GM19239 (cell line): ENCODE results near the gene MRPS24.

Experiments
- DNase-seq: peaks from one replicate; pipeline ENCODE4 v3.0.0; 2011; ENCODE audit warnings: low spot score; ENCODE audit not compliant: insufficient read length
- FAIRE-seq: peaks from 2 replicates; lab custom pipeline; 2011; peaks lifted over from hg19 to GRCh38; lab: Jason Lieb, UNC

Gene MRPS24

GRCh38 chr7:43878867-43879266 is 9.6 kb upstream of the MRPS24 start:
- DNase-seq = no peak
- no peak for FAIRE-seq

- FAIRE-seq = no peak
Observed at GRCh38 chr7:43877968-43878864, 8.9 kb upstream of the MRPS24 start.

GRCh38 chr7:43876976-43877745 is 7.8 kb upstream of the MRPS24 start:
- DNase-seq = no peak
- FAIRE-seq = no peak

More at GRCh38 chr7:43877968-43878864, 8.9 kb upstream of the MRPS24 start:
- no peak for DNase-seq

- no peak for FAIRE-seq
- DNase-seq = no peak
Observed at GRCh38 chr7:43876241-43876640, 6.9 kb upstream of the MRPS24 start.

- FAIRE-seq = no peak
- no peak for DNase-seq
Observed at GRCh38 chr7:43873300-43873699, 4.0 kb upstream of the MRPS24 start.

GRCh38 chr7:43872406-43873110 is 3.2 kb upstream of the MRPS24 start:
- no peak for FAIRE-seq

GRCh38 chr7:43871064-43871463 is 1.7 kb upstream of the MRPS24 start:
- DNase-seq (no peak), FAIRE-seq (no peak)

More at GRCh38 chr7:43872406-43873110, 3.2 kb upstream of the MRPS24 start:
- no peak for DNase-seq

- DNase-seq (no peak), FAIRE-seq (no peak)
Observed at GRCh38 chr7:43870316-43870715, 999 bp upstream of the MRPS24 start.

- DNase-seq (no peak), FAIRE-seq (no peak)
Observed at GRCh38 chr7:43869867-43870240, 537 bp upstream of the MRPS24 start.

GRCh38 chr7:43868681-43869005 is 674 bp downstream of the MRPS24 start:
- FAIRE-seq (no peak), DNase-seq (no peak)

- peak; percentile 26 for FAIRE-seq
- no peak for DNase-seq
Observed at GRCh38 chr7:43868181-43868580, 1.1 kb downstream of the MRPS24 start.

- no peak for DNase-seq
- FAIRE-seq = no peak
Observed at GRCh38 chr7:43865277-43865676, 4.0 kb downstream of the MRPS24 start.

- no peak for DNase-seq
- FAIRE-seq = no peak
Observed at GRCh38 chr7:43864126-43864525, 5.2 kb downstream of the MRPS24 start.

- DNase-seq (no peak), FAIRE-seq (no peak)
Observed at GRCh38 chr7:43856996-43857395, 12.3 kb downstream of the MRPS24 start.

GRCh38 chr7:43856316-43856715 is 13.0 kb downstream of the MRPS24 start:
- DNase-seq (no peak), FAIRE-seq (no peak)

GRCh38 chr7:43855176-43855575 is 14.1 kb downstream of the MRPS24 start:
- FAIRE-seq (no peak), DNase-seq (no peak)

GRCh38 chr7:43851805-43852204 is 17.5 kb downstream of the MRPS24 start:
- FAIRE-seq (no peak), DNase-seq (no peak)

- DNase-seq (peak; percentile 18), FAIRE-seq (peak; percentile 76)
Observed at GRCh38 chr7:43850348-43851116, 18.8 kb downstream of the MRPS24 start.

GRCh38 chr7:43849047-43849446 is 20.3 kb downstream of the MRPS24 start:
- FAIRE-seq = no peak

GRCh38 chr7:43847496-43847895 is 21.8 kb downstream of the MRPS24 start:
- FAIRE-seq = no peak
- no peak for DNase-seq

More at GRCh38 chr7:43849047-43849446, 20.3 kb downstream of the MRPS24 start:
- no peak for DNase-seq
